HFFc6 (cell line): ENCODE results near the gene CCSER1. TPM values are rescaled to one million over a fixed set of nuclear protein-coding genes. Genes with fewer than 3 reads are reported as not detected.

Source experiments
- DNase-seq: peaks from one replicate; pipeline ENCODE4 v3.0.0-alpha.2; 2018
- H3K27ac Mint-ChIP-seq: 2 replicates; pipeline ENCODE4 v1.8.0; 2020; ENCODE audit warnings: mild to moderate bottlenecking, mixed read lengths
- H3K27me3 Mint-ChIP-seq: 2 replicates; pipeline ENCODE4 v1.8.0; 2021; ENCODE audit warnings: mild to moderate bottlenecking, moderate library complexity, mixed read lengths; ENCODE audit not compliant: insufficient read depth
- H3K36me3 Mint-ChIP-seq: 2 replicates; pipeline ENCODE4 v1.8.0; 2021; ENCODE audit warnings: low read depth, mixed read lengths
- H3K4me1 Mint-ChIP-seq: 2 replicates; pipeline ENCODE4 v1.8.0; 2020; ENCODE audit warnings: low read depth, mixed read lengths
- H3K4me3 Mint-ChIP-seq: 2 replicates; pipeline ENCODE4 v1.8.0; 2020; ENCODE audit warnings: mild to moderate bottlenecking, moderate library complexity, mixed read lengths
- H3K9me3 Mint-ChIP-seq: 2 replicates; pipeline ENCODE4 v1.8.0; 2020; ENCODE audit warnings: mild to moderate bottlenecking, mixed read lengths
- CTCF ChIP-seq: fragments of 200-600 bp; sonication (generic); IDR thresholded peaks from 2 replicates; pipeline ENCODE4 v1.5.0; 2021; ENCODE audit warnings: antibody characterized with exemption, mild to moderate bottlenecking
- total RNA-seq, 6 experiments: library from RNA; stranded (reverse); fragmentation: NEBNext Ultra II Directional; extraction: Animal tissue kit (Norgen Biotek cat#: 25700); gene quantifications; 2 replicates in 1 of 6; 3 replicates in 5 of 6; pipeline ENCODE4 v1.2.3, GENCODE V29; 2021

CCSER1 gene
- total RNA-seq, 6 experiments from 2014 or later = not detected

DNA sequence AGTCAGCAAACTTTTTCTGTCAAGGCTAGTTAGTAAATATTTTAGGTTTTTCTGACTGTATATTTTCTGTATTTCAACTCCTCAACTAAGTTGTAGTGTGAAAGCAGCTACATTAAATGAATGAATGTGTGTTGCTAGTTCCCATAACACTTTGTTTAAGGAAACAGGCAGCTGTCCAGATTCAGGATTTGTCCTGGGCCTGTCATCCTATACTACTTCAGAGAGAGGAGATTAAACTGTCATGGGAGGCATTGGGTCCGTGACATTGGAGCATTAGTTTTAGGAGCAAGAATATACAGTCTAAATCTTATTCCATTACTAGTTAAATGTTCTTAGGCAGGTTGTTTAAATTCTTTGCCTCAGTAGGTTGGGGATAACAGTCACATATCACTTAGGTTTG, 516.0 kb downstream of the CCSER1 start:
- Mint-ChIP-seq H3K4me3 (no peak overlapping the region), H3K9me3 (peaks cover 22% of the 10 kb centered on the region), H3K27me3 (peaks cover 2% of the 10 kb centered on the region; the same call in 1 of the 2 replicates), H3K27ac (no peak overlapping the region), H3K4me1 (no peaks in the 10 kb centered on the region), H3K36me3 (peaks cover 4% of the 10 kb centered on the region; the same call in 1 of the 2 replicates)
- TF ChIP-seq CTCF = no peak
- no peak for DNase-seq

- H3K27ac Mint-ChIP-seq = no peak overlapping the region
- H3K4me3 Mint-ChIP-seq = no peak overlapping the region
These were observed 521.1 kb downstream of the CCSER1 start for GRCh38 chr4:90648311-90648710.

DNA sequence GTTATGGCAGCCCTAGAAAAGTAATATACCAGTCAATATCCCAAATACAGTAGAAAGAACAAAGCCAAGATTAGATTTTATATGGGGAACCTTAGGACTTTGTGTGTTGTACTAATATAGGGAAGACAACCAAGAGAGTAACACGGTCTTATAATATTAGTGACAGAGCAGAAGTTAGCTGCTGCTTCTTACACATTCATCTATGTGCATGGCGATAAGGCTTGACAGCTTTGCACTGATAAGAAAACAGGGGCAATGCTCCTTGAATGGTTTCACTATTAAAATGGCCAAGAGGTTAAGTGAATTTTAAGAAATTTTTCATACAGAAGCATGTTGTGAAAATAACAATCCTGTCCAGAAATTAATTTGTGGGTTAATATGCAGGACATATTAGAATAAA, 521.6 kb downstream of the CCSER1 start:
- Mint-ChIP-seq H3K4me3 (no peak overlapping the region), H3K27me3 (peaks cover 2% of the 10 kb centered on the region), H3K36me3 (peaks cover 4% of the 10 kb centered on the region; the same call in 1 of the 2 replicates), H3K9me3 (peaks cover 30% of the 10 kb centered on the region), H3K27ac (no peak overlapping the region), H3K4me1 (no peaks in the 10 kb centered on the region)
- no peak for TF ChIP-seq CTCF
- DNase-seq = no peak

More at GRCh38 chr4:90648311-90648710, 521.1 kb downstream of the CCSER1 start:
- peaks cover 30% of the 10 kb centered on the region for H3K9me3 Mint-ChIP-seq
- DNase-seq = no peak
- H3K36me3 Mint-ChIP-seq = peaks cover 4% of the 10 kb centered on the region; the same call in 1 of the 2 replicates
- H3K27me3 Mint-ChIP-seq = peaks cover 2% of the 10 kb centered on the region
- TF ChIP-seq CTCF = no peak
- no peaks in the 10 kb centered on the region for H3K4me1 Mint-ChIP-seq

DNA sequence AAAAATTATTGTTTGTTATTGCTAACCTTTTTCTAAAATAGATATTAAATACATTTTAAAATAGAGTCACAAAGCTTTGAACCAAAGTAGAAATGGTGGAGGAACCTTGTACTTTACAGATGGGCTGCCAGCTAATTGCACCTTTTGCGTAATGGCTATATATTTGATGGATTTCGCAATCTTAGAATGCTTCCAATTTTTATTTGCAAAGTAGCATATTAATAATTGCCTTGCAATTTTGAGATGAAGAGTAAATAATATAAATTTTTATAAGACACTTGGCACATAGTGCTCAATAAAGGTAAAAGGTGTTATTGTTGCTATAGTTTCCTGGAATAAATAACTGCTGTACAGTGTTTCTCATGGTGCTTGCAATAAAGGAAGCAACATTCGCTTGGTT, 533.5 kb downstream of the CCSER1 start:
- TF ChIP-seq CTCF = no peak
- Mint-ChIP-seq H3K4me3 (no peak overlapping the region), H3K9me3 (peaks cover 25% of the 10 kb centered on the region), H3K27me3 (no peaks in the 10 kb centered on the region), H3K27ac (no peak overlapping the region), H3K4me1 (no peaks in the 10 kb centered on the region), H3K36me3 (no peaks in the 10 kb centered on the region)
- no peak for DNase-seq

DNA sequence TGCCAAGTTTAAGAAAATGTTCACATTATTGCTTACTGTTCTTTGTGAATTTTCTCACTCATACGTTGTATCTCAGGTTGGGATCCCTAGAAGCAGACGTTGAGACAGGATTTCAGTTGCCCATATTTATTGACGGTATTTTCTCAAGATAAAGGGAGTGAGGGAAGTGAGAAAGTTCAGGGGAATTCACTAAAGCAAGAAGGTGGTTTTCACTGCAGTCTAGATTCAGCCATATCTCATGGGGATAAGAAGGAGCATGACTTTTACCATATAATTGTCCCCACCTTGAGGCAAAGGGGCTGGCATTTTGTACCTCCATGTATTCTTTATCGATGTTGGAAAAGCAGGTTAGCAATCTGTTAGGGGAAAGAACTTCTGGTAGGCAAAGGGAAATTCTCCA, 543.0 kb downstream of the CCSER1 start:
- no peak overlapping the region for H3K4me3 Mint-ChIP-seq
- H3K36me3 Mint-ChIP-seq = no peaks in the 10 kb centered on the region
- no peaks in the 10 kb centered on the region for H3K4me1 Mint-ChIP-seq
- TF ChIP-seq CTCF = no peak
- no peaks in the 10 kb centered on the region for H3K27me3 Mint-ChIP-seq
- H3K9me3 Mint-ChIP-seq = peaks cover 43% of the 10 kb centered on the region
- DNase-seq = no peak
- no peak overlapping the region for H3K27ac Mint-ChIP-seq

DNA sequence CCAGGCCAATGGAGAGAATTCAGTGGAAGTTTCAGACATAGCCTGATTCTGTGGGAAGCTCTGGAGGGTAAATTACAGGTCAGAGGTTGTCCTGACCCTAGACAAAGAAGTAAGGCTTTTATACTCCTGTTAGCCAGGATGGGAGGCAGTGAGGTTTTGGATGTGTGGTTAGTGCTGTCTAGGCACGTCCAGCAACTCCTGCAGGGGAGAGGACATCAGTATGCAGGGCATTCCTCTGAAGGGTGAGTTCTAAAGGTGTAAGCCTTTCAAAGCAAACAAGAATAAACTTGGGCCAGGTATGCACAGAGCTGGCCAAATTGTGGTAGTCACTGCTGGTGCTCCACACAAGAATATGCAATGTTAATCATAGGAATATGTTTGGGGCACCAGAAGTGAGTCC, 562.5 kb downstream of the CCSER1 start:
- Mint-ChIP-seq H3K4me1 (no peaks in the 10 kb centered on the region), H3K4me3 (no peak overlapping the region), H3K27me3 (no peaks in the 10 kb centered on the region), H3K36me3 (no peaks in the 10 kb centered on the region), H3K9me3 (peaks cover 10% of the 10 kb centered on the region), H3K27ac (no peak overlapping the region)
- DNase-seq = no peak
- TF ChIP-seq CTCF = no peak
